GM21786 (cell line): ENCODE results near the gene ZSWIM3.

Experiments used
- ATAC-seq: cut with Tn5 transposase; IDR thresholded peaks from one replicate; pipeline ENCODE4 v1.9.1; 2021; ENCODE audit not compliant: unreplicated experiment

The ZSWIM3 gene

GRCh38 chr20:45927071-45927878, 69.9 kb downstream of the ZSWIM3 start:
- ATAC-seq, result no peak
